GM21576 (cell line): ENCODE measurements around the gene ATXN7.

Source experiments
- ATAC-seq: cut with Tn5 transposase; IDR thresholded peaks from one replicate; pipeline ENCODE4 v1.9.1; 2021; ENCODE audit warnings: mild to moderate bottlenecking, moderate library complexity; ENCODE audit not compliant: unreplicated experiment

ATXN7 gene

DNA sequence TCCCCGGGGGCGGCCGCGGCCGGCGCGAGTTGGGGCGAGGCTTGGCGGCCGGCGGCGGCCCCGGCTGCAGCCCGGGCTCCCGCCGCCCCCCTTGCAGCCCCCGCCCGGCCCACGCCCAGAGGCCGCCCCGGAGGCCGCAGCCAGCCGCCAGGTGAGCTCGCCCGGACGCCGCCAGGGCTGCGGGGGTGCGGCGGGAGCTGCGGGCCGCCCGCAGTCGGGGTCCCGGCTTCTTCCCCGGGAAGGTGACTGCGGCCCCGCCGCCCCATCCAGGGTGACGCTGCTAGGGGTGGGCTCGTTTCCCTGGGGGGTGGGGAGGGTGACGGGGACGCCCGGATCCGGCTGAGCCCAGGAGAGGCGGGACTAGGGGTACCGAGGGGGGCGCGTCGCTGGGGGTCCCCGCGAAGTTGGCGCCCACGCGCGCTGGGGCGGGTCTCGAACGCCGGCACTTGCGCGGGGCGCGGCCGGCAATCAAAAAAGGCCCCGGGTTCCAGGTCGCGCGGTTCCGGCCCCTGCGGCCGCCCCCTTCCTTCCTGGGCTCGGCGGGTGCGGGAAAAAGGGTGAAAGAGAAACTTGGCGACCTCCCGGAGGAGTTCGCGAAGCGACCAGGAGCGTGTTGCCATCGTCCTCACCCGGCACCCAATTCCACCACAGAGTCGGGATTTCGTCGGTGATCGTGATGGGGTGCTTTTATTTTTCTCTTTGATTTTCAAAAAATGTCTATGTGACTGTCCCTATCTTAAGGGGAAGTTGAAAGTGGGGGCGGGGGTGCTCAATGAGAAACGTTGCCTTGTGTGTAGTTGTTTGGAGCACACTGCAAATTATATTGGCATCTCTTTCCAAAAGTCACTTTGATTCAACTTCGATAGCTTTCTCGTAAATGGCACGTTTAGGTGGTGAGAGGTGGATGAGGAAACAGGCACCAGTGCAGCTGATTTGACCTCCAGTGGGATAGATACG is 619 bp downstream of the ATXN7 start:
- ATAC-seq: peak; percentile 44

DNA sequence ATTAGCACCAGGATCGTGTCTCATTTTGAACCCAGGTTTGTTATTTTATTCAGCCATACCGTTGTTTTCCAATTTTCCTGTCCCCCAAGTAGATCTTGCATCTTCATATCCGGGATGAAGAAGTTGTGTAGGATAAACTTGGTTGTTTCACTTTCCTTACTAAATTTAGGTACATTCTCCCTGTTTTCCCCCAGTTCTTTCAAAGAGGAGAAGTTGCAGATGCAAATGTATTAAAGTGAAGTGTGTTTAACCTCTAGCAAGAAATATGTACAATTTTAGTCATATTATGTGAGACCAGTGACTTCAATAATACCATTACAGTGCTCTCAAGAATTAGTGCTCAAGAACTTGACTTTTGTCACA is 1.3 kb downstream of the ATXN7 start:
- no peak for ATAC-seq

DNA sequence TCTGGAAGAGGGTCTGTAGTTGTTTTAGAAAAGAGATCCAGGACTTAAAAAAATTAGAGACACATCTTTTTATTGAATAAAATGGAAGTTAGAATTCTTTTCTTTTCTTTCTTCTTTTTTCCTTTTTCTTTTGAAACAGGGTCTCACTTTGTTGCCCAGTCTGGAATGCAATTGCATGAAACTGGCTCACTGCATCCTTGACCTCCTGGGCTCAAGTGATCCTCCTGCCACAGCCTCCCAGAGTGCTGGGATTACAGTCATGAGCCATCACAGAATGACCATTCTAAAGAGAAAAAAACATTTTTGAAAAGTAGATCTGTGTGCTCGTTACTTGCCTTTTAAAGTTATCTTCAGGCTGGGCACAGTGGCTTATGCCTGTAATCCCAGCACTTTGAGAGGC is 3.6 kb downstream of the ATXN7 start:
- no peak for ATAC-seq

DNA sequence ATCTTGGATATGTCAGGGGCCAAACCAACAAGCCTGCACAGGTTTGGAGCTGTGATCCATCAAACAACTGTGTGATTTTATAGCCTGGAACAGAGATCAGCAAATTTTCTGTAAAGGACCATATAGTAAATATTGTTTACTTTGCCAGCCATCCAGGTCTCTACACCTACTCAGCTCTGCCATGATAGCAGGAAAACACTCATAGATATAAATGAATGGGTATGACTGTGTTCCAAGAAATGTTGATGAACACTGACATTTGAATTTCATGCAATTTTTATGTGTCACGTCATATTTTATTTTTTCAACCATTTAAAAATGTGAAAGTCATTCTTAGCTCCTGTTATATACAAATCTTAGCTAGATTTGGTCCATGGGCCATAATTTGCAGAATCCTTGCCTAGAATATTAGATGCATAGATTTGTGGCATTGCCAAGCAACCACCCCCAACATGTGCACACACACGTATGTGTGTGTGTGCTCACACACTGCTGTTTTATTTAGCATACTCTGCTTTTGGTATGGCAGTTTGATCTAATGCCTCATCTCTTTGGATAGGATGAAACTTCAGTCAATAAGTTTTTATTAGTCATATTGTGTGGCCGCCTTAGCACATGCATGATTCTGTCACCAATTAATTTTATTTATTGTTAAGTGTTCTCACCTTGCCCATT is 6.4 kb downstream of the ATXN7 start:
- no peak for ATAC-seq

DNA sequence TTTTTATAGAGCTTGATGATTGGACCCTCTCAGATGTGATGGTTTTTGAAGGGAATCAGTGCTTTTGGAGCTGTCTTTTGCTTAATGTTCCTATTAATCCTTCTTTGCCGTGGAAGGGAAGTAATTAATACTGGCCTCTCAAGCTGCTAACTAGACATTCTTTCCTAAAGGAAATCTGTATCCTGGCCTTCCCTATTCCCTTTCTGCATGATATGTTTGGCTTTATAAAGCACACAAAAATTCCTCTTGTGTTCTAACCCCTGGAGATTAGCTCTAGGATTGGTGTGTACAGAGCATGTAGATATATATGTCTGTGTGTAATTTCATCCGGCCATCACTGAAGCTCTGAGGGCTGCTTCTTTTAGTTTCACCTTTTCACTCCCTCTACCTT is 6.9 kb downstream of the ATXN7 start:
- ATAC-seq: no peak

DNA sequence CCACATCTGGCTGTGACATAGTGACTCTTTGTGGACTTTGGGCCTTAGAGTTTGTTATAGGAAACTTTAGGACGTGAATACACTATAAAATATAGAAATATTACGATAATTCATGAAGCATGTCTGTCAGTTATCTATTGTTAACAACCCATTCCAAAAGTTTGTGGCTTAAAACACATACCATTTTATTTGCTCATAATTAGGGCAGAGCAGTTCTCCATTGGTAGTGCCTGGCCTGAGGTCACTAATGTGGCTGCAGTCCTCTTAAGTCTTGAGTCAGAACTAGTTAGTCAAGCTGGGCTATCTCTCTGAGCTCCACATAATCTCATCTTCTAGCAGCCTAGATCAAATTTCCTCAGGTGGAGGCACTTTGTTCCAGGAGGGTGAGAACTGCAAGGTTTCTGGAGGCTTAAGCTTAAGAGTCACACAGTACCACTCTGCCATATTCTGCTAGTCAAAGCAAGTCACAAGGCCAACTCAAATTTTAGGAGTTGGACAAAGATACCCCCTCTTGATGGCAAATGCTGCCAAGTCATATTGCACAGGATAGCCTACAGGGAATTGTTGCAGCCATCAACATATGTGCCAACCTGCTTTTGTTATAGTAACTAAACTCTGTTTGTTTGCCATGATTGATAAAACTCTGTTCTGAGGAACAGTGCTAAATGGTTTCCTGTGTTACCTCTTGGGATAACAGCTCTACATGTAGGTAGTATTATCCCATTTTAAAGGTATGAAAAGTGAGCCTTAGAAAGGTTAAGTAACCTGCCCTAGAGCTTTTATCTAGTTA is 8.7 kb downstream of the ATXN7 start:
- ATAC-seq: no peak

DNA sequence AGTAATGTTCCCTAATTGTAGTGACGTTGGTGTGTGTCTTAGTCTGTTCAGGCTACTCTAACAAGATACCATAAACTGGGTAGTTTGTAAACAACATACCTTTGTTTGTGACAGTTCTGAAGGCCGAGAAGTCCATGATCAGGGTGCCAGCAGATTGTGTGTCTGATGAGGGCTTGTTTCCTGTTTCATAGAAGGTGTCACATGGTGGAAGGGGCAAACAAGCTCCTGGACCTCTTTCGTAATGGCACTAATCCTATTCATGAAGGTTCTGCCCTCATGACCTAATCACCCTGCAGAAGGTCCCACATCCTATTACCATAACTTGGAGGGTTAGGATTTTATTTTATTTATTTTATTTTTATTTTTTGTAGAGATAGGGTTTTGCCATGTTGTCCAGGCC is 11.1 kb downstream of the ATXN7 start:
- ATAC-seq: no peak

DNA sequence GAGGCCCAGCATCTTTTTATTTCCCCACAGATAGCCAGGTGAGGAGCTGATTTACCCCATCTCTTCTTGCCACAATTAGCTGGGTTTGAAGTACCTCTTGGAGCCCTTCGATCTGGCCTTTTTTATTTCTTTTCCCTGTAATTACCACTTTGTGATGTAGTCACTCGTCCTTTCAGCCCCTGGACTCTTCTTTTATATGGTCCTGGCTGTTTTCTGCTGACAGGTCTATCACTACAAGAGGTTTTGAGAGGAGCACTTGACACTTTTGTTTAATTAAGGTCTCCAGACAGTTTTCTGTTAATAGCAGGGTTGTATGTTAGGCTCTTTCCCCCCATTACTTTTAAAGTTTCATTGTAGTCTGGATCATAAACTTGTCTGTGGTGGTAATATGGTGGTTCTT is 11.8 kb downstream of the ATXN7 start:
- ATAC-seq: no peak

DNA sequence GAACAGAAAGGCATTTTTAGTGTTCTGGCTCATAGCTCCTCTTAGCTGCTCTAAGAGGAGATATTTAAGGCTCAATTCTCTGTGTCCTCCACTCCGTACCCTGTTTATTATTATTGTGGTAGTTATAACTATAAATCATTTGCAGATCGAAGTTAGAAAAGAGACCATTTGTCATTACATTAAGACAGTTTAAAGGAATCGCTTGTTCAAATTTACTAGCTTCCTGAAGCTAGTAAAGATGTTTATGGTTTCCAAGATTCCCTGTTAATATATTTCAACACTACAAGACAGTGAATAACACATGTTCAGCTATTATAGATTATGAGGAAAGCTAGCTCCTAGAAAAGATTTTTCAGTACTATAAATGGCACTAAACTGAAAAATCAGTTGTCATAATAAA is 12.6 kb downstream of the ATXN7 start:
- no peak for ATAC-seq

DNA sequence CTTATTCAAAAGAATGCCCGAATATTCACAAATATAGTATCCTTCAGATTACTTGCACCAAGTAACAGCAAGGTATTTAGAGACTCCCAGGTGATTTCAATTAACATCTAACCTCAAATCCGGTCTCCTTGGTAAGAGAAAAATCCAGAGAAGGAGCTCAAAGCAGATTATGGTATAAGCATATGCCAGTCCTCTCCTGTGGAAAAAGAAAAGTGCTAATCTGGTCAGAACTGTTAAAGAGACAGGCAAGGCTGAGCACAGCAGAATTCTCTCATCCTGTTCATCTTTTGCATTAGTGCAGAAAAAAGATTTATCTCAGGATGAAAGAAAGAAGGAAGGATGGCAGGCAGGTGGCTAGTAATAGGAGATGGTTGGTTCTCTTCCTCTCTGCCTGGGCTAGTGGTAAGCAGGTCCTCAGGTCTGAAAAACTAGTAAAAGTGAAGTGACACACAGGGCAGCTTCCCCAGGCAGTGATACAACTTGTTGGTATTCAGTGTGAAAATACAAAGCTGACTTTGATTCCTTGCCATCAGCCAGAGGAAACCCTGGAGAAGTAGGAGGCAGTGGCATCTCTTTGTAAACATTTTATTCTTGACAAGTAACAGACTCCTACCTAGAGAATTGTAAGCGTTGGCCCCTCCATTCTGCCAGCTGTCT is 14.2 kb downstream of the ATXN7 start:
- no peak for ATAC-seq

DNA sequence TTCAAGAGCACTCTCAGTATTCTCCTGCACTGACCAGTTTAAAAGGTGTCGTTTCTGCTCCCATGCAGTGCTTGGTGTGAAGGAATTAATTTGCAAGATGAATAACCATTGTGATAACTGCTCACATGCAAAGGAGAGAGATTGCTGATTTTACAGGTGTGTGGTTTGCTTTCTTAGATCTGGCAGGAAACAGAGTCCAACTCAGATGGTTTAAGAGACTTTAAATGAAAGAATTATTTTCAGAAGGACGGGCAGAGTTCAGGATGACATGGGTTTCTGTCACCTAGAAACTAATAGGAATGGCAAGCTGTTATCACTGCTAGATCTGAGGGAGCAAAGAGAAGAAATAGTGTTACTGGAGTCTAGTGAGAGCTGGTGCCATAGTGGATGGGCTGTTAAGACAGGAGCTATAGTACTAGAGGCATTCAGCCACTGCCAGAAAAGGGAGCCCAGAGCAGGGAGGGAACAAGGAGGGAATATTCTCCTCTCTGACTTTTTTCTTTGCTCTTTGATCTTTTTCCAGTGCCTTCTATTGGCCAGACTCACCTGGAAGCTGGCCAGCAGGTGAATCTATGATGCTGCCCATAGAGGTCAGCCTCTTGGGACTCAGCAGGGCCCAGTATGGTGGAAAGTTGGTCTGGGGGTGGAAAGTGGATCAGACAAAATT is 14.9 kb downstream of the ATXN7 start:
- ATAC-seq: no peak

DNA sequence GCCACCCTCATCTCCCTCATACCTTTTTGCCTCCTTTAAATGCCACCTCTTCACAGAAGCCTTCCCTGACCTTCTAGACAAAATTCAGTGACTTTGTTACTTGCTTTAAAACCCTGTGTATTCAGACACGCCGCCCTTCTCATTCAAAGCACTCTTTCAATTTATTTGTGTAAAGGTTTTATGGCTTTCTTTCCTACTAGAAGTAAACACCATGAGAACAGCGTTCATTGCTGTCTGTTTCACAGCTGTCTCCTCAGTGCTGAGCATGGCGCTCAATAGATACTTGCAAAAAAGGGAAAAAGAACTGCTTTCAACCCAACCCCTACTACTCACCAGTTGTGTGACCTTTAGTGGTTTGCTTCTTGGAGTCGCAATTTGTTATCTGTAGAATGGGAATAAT is 17.0 kb downstream of the ATXN7 start:
- no peak for ATAC-seq

DNA sequence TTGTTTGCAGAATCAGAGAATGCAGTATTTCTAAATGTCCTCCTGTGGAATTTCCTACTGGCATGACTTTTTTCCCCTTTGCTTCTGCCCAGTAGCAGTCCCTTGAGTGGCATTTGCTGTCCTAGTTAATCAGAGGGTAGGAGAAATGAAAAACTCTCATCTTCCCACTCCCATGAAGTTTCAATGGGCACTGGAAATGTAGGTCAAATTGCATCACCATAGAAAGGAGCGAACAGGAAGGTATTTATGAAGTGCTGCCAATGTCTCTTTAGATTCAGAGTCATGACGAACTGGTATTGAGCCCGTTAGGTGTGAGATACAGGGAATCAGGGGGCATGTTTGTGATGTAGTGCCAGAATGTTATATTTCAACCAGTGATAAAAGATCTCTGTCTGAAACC is 23.2 kb downstream of the ATXN7 start:
- ATAC-seq: no peak

DNA sequence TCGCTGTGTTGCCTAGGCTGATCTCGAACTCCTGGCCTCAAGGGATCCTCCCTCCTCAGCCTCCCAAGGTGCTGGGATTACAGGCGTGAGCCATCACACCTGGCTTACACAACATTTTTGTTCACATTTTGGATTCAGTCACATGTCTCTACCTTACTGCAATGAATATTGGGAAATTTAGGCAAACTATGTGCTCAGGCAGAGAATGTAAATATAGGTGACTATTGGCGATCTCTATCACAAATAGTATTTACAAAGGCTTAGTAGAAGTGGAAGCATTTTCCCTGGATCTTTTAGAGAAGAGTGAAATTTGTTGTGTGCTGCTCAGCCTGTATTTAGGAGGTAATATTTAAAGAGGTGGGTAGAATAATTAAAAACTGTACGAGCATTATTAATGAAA is 27.9 kb downstream of the ATXN7 start:
- no peak for ATAC-seq

DNA sequence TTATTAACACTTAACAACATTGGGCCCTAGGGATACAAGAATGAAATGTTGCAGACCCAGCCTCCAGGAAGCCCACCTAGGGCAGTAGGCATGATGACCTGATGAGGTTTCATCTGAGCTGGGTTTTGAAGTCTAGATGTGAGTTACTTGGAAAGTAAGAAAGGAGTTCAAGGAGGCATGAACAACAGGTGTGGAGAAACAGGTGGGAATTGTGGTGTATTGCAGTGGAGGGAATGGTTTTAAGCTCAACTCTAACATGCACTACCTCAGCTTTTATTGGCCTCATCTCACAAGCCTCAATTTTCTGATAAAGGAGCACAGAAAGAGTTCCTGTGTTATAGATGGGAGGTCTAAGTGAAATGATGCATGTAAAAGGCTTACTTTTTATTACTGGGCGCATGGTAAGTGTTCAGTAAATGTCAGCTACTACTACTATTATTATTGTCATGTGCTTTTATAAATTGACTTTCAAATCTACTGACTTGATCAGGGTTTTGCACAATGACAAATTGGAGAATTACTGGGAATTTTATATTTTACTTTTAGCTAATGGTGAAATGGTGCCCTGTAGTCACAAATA is 29.2 kb downstream of the ATXN7 start:
- no peak for ATAC-seq

DNA sequence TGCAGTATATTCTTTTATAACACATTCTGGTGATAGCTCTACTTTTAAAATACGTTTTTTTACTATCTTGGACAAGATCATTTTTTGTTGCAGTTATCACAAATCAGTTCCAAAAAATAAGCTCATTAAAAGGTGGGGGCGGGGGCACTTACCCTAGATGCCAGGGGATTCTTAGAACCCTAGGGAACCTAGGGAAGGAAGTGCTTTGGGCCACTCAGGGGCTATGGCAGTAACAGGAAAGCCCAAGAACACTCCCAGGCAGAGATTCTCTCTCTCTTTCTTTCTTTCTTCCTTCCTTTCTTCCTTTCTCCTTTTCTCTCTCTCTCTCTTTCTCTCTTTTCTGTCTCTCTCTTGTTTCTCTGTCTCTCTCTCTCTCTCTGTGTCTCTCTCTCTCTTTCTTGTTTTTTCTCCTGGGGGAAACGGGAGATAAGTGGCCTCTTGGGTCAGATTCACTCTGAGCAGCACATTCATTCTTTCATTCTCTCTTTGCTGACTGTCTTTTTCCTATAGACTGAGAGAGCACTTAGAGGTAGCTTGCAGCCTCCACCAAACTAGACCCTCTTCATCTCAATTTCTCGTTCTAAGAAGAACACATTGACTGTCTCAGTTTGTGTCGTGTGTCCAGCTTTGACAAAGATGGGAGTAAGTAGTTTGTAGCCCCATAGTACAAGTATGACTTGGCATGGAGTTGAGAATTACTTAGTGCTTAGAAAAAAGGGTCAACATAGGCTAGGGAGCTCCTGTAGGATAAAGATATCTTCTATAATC is 31.9 kb downstream of the ATXN7 start:
- ATAC-seq: peak; percentile 5

DNA sequence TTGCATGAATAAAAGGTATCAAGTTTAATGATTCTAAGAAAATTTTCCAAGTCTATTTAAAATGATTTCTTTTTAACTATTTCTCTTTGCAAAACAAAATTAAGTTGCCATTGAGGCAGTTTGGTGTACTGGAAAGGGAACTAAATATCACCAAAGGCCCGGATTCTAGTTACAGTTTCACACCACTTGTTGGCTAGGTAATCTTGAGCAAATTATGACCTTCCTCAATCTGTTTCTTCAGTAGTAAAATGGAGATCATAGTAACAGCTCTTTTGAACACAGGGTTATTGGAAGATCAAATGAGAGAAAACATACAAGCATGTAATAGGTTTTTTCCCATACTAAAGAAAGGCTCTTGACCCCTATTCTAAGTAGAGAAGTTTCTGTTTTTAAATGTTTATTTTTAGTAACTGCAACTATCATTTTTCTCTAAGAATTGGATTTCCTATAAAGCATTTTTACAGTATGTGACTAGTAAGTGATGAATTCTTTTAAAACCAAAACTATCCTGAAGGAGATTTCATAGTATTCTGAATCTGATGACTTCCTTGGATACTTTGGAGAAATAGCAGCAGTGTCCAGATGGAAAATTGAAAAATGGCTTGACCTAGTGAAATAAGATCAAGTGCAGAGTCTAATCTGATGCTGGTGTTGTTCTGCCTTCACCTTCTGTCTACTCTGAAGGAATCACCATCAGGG is 32.8 kb downstream of the ATXN7 start:
- ATAC-seq: peak; percentile 79

DNA sequence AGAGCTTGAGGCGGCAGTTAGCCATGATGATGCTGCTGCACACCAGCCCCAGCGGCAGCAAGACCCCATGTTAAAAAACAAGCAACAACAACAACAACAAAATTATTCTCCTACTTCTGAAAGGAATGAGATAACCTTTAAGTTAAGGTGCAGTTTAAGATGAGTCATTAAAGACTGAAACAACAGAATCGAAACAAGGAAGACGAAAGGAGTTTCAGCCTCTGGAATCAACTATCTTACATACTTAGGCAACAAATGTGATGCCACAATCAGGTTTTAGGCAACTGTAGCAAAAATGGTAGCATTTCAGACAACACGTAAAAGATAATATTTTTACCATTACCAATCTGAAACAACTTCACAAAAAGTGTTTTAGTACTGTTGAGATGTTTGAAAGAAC is 36.3 kb downstream of the ATXN7 start:
- no peak for ATAC-seq

DNA sequence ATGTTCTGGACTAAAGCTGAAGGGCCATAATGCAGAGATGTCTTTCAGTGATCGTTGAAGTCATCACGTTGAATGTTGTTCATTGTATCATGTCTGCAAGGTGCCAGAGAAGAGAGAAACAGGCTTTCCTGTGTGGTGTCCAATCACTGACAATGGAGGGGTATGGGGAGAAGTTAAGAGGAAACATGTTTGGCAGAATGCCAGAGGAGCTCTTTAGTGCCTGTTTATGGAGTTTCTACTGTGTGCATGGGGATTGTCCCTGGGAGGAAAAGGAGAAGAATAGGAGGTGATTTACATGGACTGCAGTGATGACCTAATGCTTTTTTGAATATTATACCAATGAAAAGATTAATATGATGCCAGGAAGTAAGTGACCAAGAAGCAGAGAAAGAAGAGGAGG is 36.8 kb downstream of the ATXN7 start:
- ATAC-seq: no peak
